B cell (primary cell): Measurements from ENCODE around the gene SFMBT2. TPM values are rescaled to one million over a fixed set of nuclear protein-coding genes. Genes with fewer than 3 reads are reported as not detected.

ENCODE experiments used
- ATAC-seq: fragments of 200-7000 bp; cut with Tn5 transposase; one replicate; pipeline ENCODE4 v1.10.0; 2021; ENCODE audit warnings: low read depth, mild to moderate bottlenecking, moderate number of reproducible peaks, moderate library complexity
- CTCF ChIA-PET: fragments of 350-600 bp; sonication (Branson Sonifier 250); formaldehyde crosslinking; loops from one replicate; lab custom pipeline; 2021; ENCODE audit warnings: antibody characterized with exemption, inconsistent platforms; lab: Charles Lee
- POLR2A ChIA-PET: fragments of 350-600 bp; sonication (Branson Sonifier 250); formaldehyde crosslinking; loops from one replicate; lab custom pipeline; 2021; ENCODE audit warnings: antibody characterized with exemption; lab: Charles Lee
- DNase-seq: peaks from one replicate; pipeline ENCODE4 v3.0.0; 2013
- H2AFZ ChIP-seq: 2 replicates; pipeline ENCODE4 v1.6.1; 2012; ENCODE audit warnings: mild to moderate bottlenecking, low read depth, low read length; ENCODE audit not compliant: insufficient read depth, poor library complexity, severe bottlenecking
- H3K27ac ChIP-seq, 2 donors: 1 replicate in 1 of 2; 2 replicates in 1 of 2; pipeline ENCODE4 v1.5.1; 2012 to 2013; ENCODE audit warnings: low read length in 2 of 2, mild to moderate bottlenecking in 2 of 2, moderate library complexity in 1 of 2
- H3K27me3 ChIP-seq, 4 experiments: fragments of 200-600 bp in 1 of 4; sonication (generic) in 1 of 4; replicated peaks in 1 of 4; 1 replicate in 2 of 4; 2 replicates in 2 of 4; pipeline versions ENCODE4 v1.6.1 to v1.7.0; 2013 to 2016; ENCODE audit warnings: low read length in 3 of 4, mild to moderate bottlenecking in 2 of 4, mixed read lengths in 1 of 4, moderate library complexity in 1 of 4; ENCODE audit not compliant: insufficient read depth in 4 of 4, control insufficient read depth in 3 of 4; ENCODE audit errors: control extremely low read depth in 1 of 4
- H3K36me3 ChIP-seq, 2 experiments: replicated peaks in 1 of 2; 1 replicate in 1 of 2; 2 replicates in 1 of 2; pipeline versions ENCODE4 v1.6.1 to v1.7.1; 2013; ENCODE audit warnings: low read length in 1 of 2; ENCODE audit not compliant: insufficient read depth in 2 of 2, control insufficient read depth in 1 of 2; ENCODE audit errors: control extremely low read depth in 1 of 2, extremely low read depth in 1 of 2
- H3K4me1 ChIP-seq, 2 donors: fragments of 200-600 bp in 1 of 2; sonication (generic) in 1 of 2; 1 replicate in 1 of 2; 2 replicates in 1 of 2; pipeline versions ENCODE4 v1.5.1 to v1.6.1; 2013 to 2017; ENCODE audit warnings: low read length in 2 of 2; ENCODE audit not compliant: control insufficient read depth in 2 of 2, insufficient read depth in 2 of 2
- H3K4me2 ChIP-seq: replicated peaks from 2 replicates; pipeline ENCODE3; 2012; ENCODE audit warnings: mild to moderate bottlenecking, low read depth, low read length; ENCODE audit not compliant: poor library complexity, severe bottlenecking
- H3K4me3 ChIP-seq, 5 experiments: fragments of 200-600 bp in 1 of 5; sonication (generic) in 1 of 5; 1 replicate in 3 of 5; 2 replicates in 2 of 5; pipeline versions ENCODE4 v1.5.1 to v1.7.0; 2011 to 2016; ENCODE audit warnings: low read length in 4 of 5, mild to moderate bottlenecking in 4 of 5, low read depth in 2 of 5, control low read depth in 1 of 5, moderate library complexity in 1 of 5; ENCODE audit not compliant: insufficient read depth in 1 of 5; ENCODE audit errors: control extremely low read depth in 1 of 5, extremely low read depth in 1 of 5
- H3K79me2 ChIP-seq: fragments of 200-600 bp; sonication (generic); one replicate; pipeline ENCODE4 v1.6.0; 2016; ENCODE audit warnings: low read length; ENCODE audit not compliant: control insufficient read depth, insufficient read depth
- H3K9ac ChIP-seq: fragments of 200-600 bp; sonication (generic); 2 replicates; pipeline ENCODE4 v1.6.1; 2017; ENCODE audit warnings: mild to moderate bottlenecking, low read length, moderate library complexity
- H3K9me3 ChIP-seq, 3 donors: one replicate each; pipeline versions ENCODE4 v1.6.1 to v1.7.1; 2013; ENCODE audit warnings: low read length in 2 of 3; ENCODE audit not compliant: control insufficient read depth in 2 of 3, insufficient read depth in 1 of 3; ENCODE audit errors: control extremely low read depth in 1 of 3
- H4K20me1 ChIP-seq: 2 replicates; pipeline ENCODE4 v1.6.0; 2012; ENCODE audit warnings: mild to moderate bottlenecking, low read length; ENCODE audit not compliant: insufficient read depth, control insufficient read depth, poor library complexity, severe bottlenecking
- H3K27ac Mint-ChIP-seq: one replicate; pipeline ENCODE4 v1.8.0; 2021; ENCODE audit warnings: mixed read lengths
- H3K27me3 Mint-ChIP-seq: one replicate; pipeline ENCODE4 v1.8.0; 2021; ENCODE audit warnings: mixed read lengths
- H3K4me1 Mint-ChIP-seq: one replicate; pipeline ENCODE4 v1.8.0; 2021; ENCODE audit warnings: mixed read lengths
- H3K4me3 Mint-ChIP-seq: one replicate; pipeline ENCODE4 v1.8.0; 2021; ENCODE audit warnings: mixed read lengths
- H3K9me3 Mint-ChIP-seq: one replicate; pipeline ENCODE4 v1.8.0; 2022; ENCODE audit warnings: mixed read lengths; ENCODE audit not compliant: insufficient read depth
- CTCF ChIP-seq: fragments of 200-600 bp; IDR thresholded peaks from one replicate; pipeline ENCODE4 v1.8.0; 2022; ENCODE audit warnings: antibody characterized with exemption, mild to moderate bottlenecking
- EZH2 ChIP-seq: IDR thresholded peaks from 2 replicates; pipeline ENCODE4 v1.6.1; 2012; ENCODE audit warnings: borderline replicate concordance, low read depth, mild to moderate bottlenecking, moderate library complexity, low read length; ENCODE audit not compliant: insufficient read depth, poor library complexity, severe bottlenecking
- WGBS: methylation state at CpG from one replicate; pipeline ENCODE4 v1.1.5; 2013; ENCODE audit warnings: missing lambda C conversion rate; ENCODE audit not compliant: insufficient coverage; 5-methylcytosine and 5-hydroxymethylcytosine counted together
- intact Hi-C: fragments of 100-400 bp; cut with micrococcal nuclease; formaldehyde crosslinking; loops from one replicate; pipeline ENCODE4 v1.10.0; 2022
- polyA plus RNA-seq: library from polyadenylated mRNA; depleted of rRNA; stranded (reverse); fragments of >200 nt; gene quantifications from 2 replicates; pipeline ENCODE4 v1.2.3, GENCODE V29; 2012
- total RNA-seq, 2 donors: library from RNA; stranded (reverse); fragments of 120-200 nt in 1 of 2; gene quantifications; 1 replicate in 1 of 2; 2 replicates in 1 of 2; pipeline versions ENCODE4 v1.2.3 to v1.2.4, GENCODE V29; 2013 to 2022

SFMBT2 gene
- total and polyA plus RNA-seq, 2 donors (not counting 1 experiment from before 2014, with no cell fraction given), result 2.3 to 24.0 TPM

DNA sequence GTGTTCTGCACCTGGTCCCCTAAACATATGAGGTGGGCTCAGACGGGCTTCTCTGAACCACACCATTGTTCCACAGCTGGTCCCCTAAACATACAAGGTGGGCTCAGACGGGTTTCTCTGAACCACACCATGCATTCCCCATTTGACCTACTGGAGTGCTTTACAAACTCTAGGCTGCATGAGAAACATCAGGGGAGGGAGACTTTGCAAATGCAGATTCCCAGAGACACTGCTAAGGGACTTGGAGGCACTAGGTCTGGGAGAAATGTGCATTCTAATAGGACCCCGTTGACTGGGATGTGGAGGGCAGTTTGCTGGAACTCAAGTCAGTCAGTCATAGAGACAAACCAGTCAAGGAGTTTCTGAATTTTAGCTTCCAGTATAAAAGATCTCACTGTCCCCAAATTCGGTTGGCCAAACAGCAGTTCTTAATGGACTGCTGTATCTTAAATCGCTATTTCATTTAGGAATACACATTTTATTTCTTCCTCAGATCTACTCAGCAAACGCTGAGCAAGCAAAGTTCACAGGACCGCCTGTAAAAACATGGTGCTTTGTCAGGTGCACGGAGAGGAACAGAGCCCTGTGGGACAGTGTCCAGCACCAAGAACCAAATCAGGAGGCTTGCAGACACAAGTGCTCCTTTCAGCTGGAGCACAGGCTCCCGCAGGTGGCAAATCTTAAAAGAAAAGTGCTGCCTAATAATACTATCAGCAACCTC lies 198.8 kb downstream of the SFMBT2 start:
- Histone ChIP-seq H3K4me3 (no peak overlapping the region), H3K4me1 (no peaks in the 10 kb centered on the region), H2AFZ (no peak overlapping the region), H3K27me3 (no peaks in the 10 kb centered on the region), H3K9me3 (no peaks in the 10 kb centered on the region), H3K9ac (no peak overlapping the region), H3K36me3 (no peaks in the 10 kb centered on the region), H3K27ac (no peak overlapping the region), H3K4me2 (no peak overlapping the region), H4K20me1 (no peaks in the 10 kb centered on the region), H3K79me2 (no peaks in the 10 kb centered on the region)
- TF ChIP-seq CTCF (no peak), EZH2 (no peak)
- no peaks in the 10 kb centered on the region for H3K27me3 Mint-ChIP-seq
- intact Hi-C loops, result no loop called here
- WGBS, result 92% methylated on average over 8 of the region's 9 CpGs
- ATAC-seq (no peak), DNase-seq (no peak)
- POLR2A ChIA-PET, result no interaction called here
- no peak overlapping the region for H3K27ac Mint-ChIP-seq
- no peaks in the 10 kb centered on the region for H3K4me1 Mint-ChIP-seq
- CTCF ChIA-PET, result interaction anchor here (0.6 kb wide), 1 partner anchor 59 kb away, joined by 3 read pairs; no protein-coding TSS in a partner anchor
- H3K9me3 Mint-ChIP-seq, result no peaks in the 10 kb centered on the region
- no peak overlapping the region for H3K4me3 Mint-ChIP-seq

DNA sequence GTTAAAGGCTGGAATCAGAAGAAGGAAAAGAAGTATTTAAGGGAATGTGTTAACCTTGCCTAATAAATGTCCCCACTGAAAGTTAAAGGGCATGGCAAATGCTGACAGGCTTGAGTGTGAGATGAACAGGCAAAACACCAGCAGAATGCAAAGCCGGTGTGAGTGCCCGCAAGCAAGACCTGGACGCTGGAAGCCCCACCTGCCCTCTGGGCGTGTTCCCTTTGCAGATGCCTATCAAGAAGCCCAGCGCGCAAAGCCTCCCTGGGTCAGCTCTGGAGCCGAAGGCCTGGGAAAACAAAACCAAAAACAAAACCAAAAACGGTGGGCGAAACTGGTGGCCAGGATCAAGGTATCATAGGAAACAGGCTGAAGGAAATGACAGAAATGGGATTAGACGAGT lies 200.3 kb downstream of the SFMBT2 start:
- ChIA-PET CTCF (no interaction called here), POLR2A (no interaction called here)
- Mint-ChIP-seq H3K27ac (no peak overlapping the region), H3K27me3 (no peaks in the 10 kb centered on the region), H3K4me1 (no peaks in the 10 kb centered on the region), H3K9me3 (no peaks in the 10 kb centered on the region), H3K4me3 (no peak overlapping the region)
- WGBS, result 83% methylated on average over 5 of the region's 10 CpGs
- Histone ChIP-seq H3K9ac (no peak overlapping the region), H3K4me2 (no peak overlapping the region), H3K36me3 (no peaks in the 10 kb centered on the region), H3K4me3 (no peak overlapping the region), H3K9me3 (no peaks in the 10 kb centered on the region), H3K27ac (no peak overlapping the region), H3K27me3 (no peaks in the 10 kb centered on the region), H4K20me1 (no peaks in the 10 kb centered on the region), H2AFZ (no peak overlapping the region), H3K4me1 (no peaks in the 10 kb centered on the region), H3K79me2 (no peaks in the 10 kb centered on the region)
- ATAC-seq, result no peak
- TF ChIP-seq EZH2 (no peak), CTCF (no peak)
- no peak for DNase-seq
- intact Hi-C loops, result no loop called here
